Measurements from ENCODE around the gene PKNOX2. TPM values are rescaled to one million over a fixed set of nuclear protein-coding genes. Genes with fewer than 3 reads are reported as not detected.

PKNOX2 gene
- total and polyA plus RNA-seq, 9 of the 15 experiments (the other 6 are each of a cell fraction or from before 2014, with no cell fraction given) = not detected

- TF ChIP-seq UBTF (IDR thresholded peaks at IDR 0.05; ENCODE audit: borderline replicate concordance in 1 of 2, low read depth in 2 of 2, low read length in 2 of 2) (no peak), NR2F6 (CRISPR knock-in tag; IDR thresholded peaks at IDR 0.05) (no peak), DPF2 (IDR thresholded peaks at IDR 0.05) (no peak), PURB (CRISPR knock-in tag; IDR thresholded peaks at IDR 0.05; ENCODE audit: low read depth) (no peak), MECOM (CRISPR knock-in tag; IDR thresholded peaks at IDR 0.05) (no peak), ZNF316 (IDR thresholded peaks at IDR 0.05) (no peak), ZNF3 (CRISPR knock-in tag; IDR thresholded peaks at IDR 0.05) (no peak), PCBP2 (IDR thresholded peaks at IDR 0.05; ENCODE audit: low read depth, low read length, poor library complexity, severe bottlenecking) (no peak), HCFC1 (IDR thresholded peaks at IDR 0.05; ENCODE audit: low read depth, low read length) (no peak), ZNF277 (CRISPR knock-in tag; IDR thresholded peaks at IDR 0.05; ENCODE audit: borderline replicate concordance) (no peak), CREB5 (CRISPR knock-in tag; IDR thresholded peaks at IDR 0.05) (no peak), EHMT2 (IDR thresholded peaks at IDR 0.05) (no peak), PKNOX1 (IDR thresholded peaks at IDR 0.05) (no peak), ZNF766 (CRISPR knock-in tag; conservative IDR thresholded peaks at IDR 0.05) (no peak), FOS (IDR thresholded peaks at IDR 0.05; ENCODE audit: extremely low read depth, insufficient read length) (no peak)
- TF ChIP-seq, protein P1, sequence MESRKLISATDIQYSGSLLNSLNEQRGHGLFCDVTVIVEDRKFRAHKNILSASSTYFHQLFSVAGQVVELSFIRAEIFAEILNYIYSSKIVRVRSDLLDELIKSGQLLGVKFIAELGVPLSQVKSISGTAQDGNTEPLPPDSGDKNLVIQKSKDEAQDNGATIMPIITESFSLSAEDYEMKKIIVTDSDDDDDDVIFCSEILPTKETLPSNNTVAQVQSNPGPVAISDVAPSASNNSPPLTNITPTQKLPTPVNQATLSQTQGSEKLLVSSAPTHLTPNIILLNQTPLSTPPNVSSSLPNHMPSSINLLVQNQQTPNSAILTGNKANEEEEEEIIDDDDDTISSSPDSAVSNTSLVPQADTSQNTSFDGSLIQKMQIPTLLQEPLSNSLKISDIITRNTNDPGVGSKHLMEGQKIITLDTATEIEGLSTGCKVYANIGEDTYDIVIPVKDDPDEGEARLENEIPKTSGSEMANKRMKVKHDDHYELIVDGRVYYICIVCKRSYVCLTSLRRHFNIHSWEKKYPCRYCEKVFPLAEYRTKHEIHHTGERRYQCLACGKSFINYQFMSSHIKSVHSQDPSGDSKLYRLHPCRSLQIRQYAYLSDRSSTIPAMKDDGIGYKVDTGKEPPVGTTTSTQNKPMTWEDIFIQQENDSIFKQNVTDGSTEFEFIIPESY (CRISPR knock-in tag; IDR thresholded peaks at IDR 0.05) = no peak
- TF ChIP-seq, protein P2, sequence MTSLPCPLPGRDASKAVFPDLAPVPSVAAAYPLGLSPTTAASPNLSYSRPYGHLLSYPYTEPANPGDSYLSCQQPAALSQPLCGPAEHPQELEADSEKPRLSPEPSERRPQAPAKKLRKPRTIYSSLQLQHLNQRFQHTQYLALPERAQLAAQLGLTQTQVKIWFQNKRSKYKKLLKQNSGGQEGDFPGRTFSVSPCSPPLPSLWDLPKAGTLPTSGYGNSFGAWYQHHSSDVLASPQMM (CRISPR knock-in tag; IDR thresholded peaks at IDR 0.05) = no peak
These were observed 2.3 kb downstream of the PKNOX2 start (continued) for GRCh38 chr11:125166764-125167291.
